Brain microvascular endothelial cell (primary cell): ENCODE measurements around the gene KIF25.

ENCODE experiments used
- DNase-seq: peaks from one replicate; pipeline ENCODE4 v3.0.0-alpha.2; 2020
- H3K27ac ChIP-seq: fragments of 250-450 bp; sonication (Bioruptor Pico); 2 replicates; pipeline ENCODE4 v1.5.1; 2020; ENCODE audit warnings: mild to moderate bottlenecking, moderate library complexity
- H3K27me3 ChIP-seq: fragments of 250-450 bp; sonication (Bioruptor Pico); replicated peaks from 2 replicates; pipeline ENCODE4 v1.5.1; 2020; ENCODE audit warnings: mild to moderate bottlenecking
- H3K36me3 ChIP-seq: fragments of 250-450 bp; sonication (Bioruptor Pico); replicated peaks from 2 replicates; pipeline ENCODE4 v1.5.1; 2020; ENCODE audit warnings: mild to moderate bottlenecking
- H3K4me3 ChIP-seq: 2 replicates; pipeline ENCODE4 v1.5.1; 2011; ENCODE audit warnings: low read depth, mild to moderate bottlenecking, control low read depth, low read length, moderate library complexity
- CTCF ChIP-seq: IDR thresholded peaks from 2 replicates; pipeline ENCODE4 v1.5.1; 2011; ENCODE audit warnings: low read depth, mild to moderate bottlenecking, moderate library complexity, low read length, control low read depth, inconsistent platforms; ENCODE audit errors: missing control alignments
- in situ Hi-C: cut with HindIII; loops from 2 replicates; pipeline ENCODE4 v1.10.0; 2017; ENCODE audit warnings: low sequenced_read_pairs, low pct_ligation_motif_present

KIF25 gene, protein sequence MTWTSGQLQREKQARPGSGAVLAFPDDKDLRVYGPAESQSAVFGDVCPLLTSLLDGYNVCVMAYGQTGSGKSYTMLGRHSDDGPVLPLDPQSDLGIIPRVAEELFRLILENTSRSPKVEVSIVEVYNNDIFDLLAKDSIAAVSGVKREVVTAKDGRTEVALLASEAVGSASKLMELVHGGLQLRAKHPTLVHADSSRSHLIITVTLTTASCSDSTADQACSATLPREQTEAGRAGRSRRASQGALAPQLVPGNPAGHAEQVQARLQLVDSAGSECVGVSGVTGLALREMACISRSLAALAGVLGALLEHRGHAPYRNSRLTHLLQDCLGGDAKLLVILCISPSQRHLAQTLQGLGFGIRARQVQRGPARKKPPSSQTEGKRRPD

GRCh38 chr6:167997642-167998041 is at the start of gene KIF25:
TSS of gene KIF25 (plus strand) at chr6:167997671. CDS start at chr6:168029586, 31,915 bp downstream.
- no peaks in the 10 kb centered on the region for H3K27me3 ChIP-seq
- no peak for TF ChIP-seq CTCF

DNA sequence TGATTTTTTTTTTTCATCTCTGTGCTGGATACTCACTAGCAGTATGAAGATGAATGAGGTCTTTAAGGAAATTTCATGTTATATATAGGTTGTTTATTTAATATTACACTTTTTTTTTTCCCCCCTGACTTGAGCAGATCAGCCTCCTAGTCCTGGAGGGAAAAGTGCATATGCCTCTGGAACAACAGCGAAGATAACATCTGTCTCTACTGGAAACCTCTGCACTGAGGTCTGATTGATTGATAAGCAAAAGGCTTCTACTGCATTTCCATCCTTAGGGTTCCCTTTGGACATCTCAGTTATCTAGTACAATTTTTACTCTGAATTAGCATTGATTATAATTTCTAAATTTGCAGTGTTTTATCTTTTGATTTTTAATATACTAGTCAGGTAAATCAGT is 49.8 kb upstream of the KIF25 start:
- no peak overlapping the region for H3K27ac ChIP-seq
- DNase-seq: no peak
- no peaks in the 10 kb centered on the region for H3K27me3 ChIP-seq
- TF ChIP-seq CTCF: no peak
- H3K36me3 ChIP-seq: peaks cover 33% of the 10 kb centered on the region
- no peak overlapping the region for H3K4me3 ChIP-seq
- in situ Hi-C loops: no loop called here

More at GRCh38 chr6:167997642-167998041, at the start of gene KIF25:
- Histone ChIP-seq H3K27ac (no peak within 1 kb of the TSS), H3K36me3 (no peaks in the 10 kb centered on the region), H3K4me3 (peak within 1 kb of the TSS; percentile 12)
- in situ Hi-C loops: no loop called here
- DNase-seq: no peak

DNA sequence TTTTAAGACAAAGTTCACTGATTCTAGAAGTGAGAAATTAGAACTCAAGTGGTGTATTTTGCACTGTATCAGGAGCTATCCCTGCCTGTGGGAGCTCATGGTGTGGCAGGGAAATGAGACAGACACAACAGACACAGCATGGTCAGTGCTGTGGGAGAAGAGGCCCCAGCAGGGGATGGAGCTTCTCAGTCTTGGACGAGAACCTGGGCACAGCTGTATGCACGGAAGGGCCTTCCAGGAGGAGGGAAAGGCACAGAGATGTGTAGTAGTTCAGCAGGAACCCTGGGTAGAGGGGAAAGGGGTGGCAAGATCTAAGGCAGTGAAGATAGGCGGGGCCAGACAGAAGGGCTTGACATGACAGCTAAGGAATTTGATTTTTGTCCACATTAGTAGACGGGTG is 48.8 kb upstream of the KIF25 start:
- Histone ChIP-seq H3K36me3 (peaks cover 32% of the 10 kb centered on the region), H3K27ac (no peak overlapping the region), H3K4me3 (no peak overlapping the region), H3K27me3 (no peaks in the 10 kb centered on the region)
- no peak for DNase-seq
- in situ Hi-C loops: no loop called here
- TF ChIP-seq CTCF: no peak

DNA sequence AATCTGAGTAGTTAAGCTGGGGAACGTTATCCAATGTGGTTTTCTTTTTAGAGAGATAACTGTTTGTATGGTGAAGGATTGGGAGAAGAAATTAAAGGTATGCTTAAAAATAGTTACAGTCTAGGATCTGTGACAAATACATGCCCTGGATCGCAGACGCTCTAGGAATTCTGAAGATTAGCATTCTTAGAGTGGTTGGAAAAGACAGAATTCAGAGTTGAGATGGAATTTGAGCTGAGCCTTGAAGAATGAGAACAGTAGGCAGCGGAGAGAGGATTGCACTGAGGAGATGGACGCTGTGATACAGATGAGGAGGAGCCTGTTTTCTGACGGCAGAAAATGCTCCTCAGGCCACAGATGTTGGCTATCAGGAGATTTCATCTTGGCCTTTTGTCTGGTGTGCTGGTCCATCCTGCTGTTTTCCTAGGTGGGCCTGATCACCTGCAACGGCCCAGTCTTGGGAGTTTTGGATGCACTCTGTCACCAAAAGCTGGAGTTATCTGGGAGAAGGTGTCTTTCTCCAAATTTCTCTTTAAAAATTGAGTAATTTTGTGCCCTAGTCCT is 48.3 kb upstream of the KIF25 start:
- TF ChIP-seq CTCF: no peak
- Histone ChIP-seq H3K27me3 (no peaks in the 10 kb centered on the region), H3K4me3 (no peak overlapping the region), H3K27ac (no peak overlapping the region), H3K36me3 (peaks cover 27% of the 10 kb centered on the region)
- in situ Hi-C loops: no loop called here
- DNase-seq: no peak

DNA sequence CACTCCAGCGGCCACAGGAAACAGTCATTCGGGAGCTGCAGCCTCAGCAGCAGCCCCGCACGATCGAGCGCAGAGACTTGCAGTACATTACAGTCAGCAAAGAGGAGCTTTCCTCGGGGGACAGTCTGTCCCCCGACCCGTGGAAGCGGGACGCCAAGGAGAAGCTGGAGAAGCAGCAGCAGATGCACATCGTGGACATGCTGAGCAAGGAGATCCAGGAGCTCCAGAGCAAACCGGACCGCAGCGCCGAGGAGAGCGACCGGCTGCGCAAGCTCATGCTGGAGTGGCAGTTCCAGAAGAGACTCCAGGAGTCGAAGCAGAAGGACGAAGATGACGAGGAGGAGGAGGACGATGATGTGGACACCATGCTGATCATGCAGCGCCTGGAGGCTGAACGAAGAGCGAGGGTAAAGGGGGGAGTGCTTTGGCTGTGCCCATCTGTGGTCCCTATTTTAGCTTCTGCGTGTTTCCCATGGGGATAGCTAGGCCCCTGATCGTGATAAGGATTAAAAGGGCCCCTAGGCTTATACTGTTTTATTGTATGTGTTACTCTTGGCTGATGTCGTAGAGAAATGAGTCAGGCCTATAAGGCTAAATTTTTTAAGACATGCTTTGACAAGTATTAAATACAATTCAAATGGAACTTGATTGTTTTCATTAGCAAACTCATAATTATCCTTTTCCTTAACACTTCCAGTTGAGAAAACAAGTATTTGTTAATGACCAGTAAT is 45.5 kb upstream of the KIF25 start:
- Histone ChIP-seq H3K27me3 (no peaks in the 10 kb centered on the region), H3K4me3 (no peak overlapping the region), H3K36me3 (peaks cover 21% of the 10 kb centered on the region), H3K27ac (no peak overlapping the region)
- in situ Hi-C loops: no loop called here
- no peak for DNase-seq
- TF ChIP-seq CTCF: no peak
